A549 (cell line): ENCODE measurements around the gene ANKFY1.

Experiments used
- EP300 ChIP-seq, 2 experiments: fragments of >200 bp; sonication (Bioruptor Twin); formaldehyde crosslinking; IDR thresholded peaks; 2 replicates in 1 of 2; 3 replicates in 1 of 2; pipeline ENCODE4 v1.6.1; 2016 to 2017
- SMC3 ChIP-seq: fragments of >200 bp; sonication (Bioruptor Twin); formaldehyde crosslinking; IDR thresholded peaks from 3 replicates; pipeline ENCODE4 v1.6.1; 2018; ENCODE audit warnings: inconsistent platforms

DNA sequence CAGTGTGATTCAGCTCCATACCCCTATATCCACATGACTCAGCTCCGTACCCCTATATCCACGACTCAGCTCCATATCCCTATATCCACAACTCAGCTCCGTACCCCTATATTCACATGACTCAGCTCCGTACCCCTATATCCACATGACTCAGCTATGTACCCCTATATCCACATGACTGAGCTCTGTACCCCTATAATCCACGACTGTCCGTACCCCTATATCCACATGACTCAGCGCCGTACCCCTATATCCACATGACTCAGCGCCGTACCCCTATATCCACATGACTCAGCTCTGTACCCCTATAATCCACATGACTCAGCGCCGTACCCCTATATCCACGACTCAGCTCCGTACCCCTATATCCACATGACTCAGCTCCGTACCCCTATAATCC is 104.0 kb downstream of the ANKFY1 start:
- TF ChIP-seq SMC3 (no peak), EP300 (IDR thresholded peaks at IDR 0.05) (no peak)
